GM19023 (cell line): Measurements from ENCODE around the gene CHAC1.
"Not testable (repeated sequence)": the region's sequence is repeated elsewhere in the genome, so short reads cannot be mapped to it uniquely, and the experiment has no call there.

ENCODE experiments used
- ATAC-seq: cut with Tn5 transposase; IDR thresholded peaks from one replicate; pipeline ENCODE4 v1.9.1; 2021; ENCODE audit warnings: mild to moderate bottlenecking, moderate library complexity; ENCODE audit not compliant: unreplicated experiment

CHAC1 gene

GRCh38 chr15:40936709-40937666, 16.3 kb upstream of the CHAC1 start:
- no peak for ATAC-seq

- ATAC-seq: no peak
These were observed 15.3 kb upstream of the CHAC1 start for GRCh38 chr15:40937762-40938535.

GRCh38 chr15:40938536-40938870, 14.8 kb upstream of the CHAC1 start:
- ATAC-seq: no peak

DNA sequence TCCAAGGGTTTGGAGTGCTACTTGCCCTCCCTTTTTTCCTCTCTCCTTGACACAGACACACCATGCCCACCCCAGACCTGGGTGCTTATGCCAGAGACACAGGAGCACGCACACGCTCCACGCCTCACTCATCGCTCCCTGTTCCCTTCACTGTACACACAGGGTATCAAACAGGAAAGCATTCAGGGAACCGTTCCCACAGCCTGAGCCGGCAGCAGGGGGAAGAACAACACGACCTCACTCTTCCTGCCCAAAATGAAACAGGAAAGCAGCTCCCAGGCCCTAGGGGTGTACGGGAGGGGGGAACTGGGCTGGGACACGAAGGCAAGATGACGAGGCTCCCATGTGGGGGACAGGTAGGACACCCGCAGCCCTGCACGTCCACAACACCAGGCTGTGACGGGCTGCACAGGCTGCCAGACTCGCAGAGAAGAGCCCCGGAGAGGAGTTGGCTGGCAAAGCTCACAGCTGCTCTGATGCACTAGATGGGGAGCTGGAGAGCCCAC, 12.9 kb upstream of the CHAC1 start:
- ATAC-seq: no peak

- ATAC-seq: no peak
These were observed 12.2 kb upstream of the CHAC1 start for GRCh38 chr15:40941068-40941527.

DNA sequence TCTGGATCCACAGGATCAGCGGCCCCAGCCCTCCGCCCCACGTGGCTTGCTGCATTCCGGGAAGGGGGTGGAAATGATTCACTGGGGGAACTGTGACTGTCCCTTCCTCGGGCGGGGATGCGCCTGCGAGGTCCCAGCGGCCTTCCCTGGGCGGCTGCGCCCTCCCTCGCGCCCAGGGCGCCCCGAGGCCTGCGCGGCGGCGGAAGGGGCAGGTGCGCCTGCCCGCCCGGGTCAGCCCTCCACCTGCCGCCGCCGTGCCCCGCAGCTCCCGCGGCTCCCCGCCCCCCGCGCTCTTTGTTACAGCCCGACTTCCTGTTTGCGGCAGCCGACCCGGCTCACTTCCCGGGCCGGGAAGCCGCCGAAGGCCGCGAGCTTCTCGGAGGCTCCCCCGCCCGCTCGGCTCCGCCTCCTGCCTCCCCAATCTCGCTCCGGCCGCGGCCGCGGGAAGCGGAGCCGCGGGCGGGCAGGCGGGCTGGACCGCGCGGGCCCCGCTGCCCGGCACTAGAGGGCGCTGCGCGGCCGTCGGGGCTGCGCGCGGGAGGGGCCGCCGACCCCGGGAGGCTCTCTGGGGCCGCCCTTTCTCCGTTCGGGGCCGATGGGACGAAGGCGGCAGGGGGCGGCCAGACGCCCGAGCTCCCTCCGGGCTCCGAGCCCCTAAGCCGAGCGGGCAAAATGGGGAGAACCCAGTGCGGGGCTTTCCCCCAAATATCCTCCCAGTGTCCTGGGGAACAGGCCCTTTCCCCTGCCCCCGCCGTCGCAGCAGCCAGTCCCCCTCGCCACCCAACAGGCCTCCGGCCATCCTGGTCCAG, 11.5 kb upstream of the CHAC1 start:
- ATAC-seq: peak; percentile 69

- ATAC-seq: no peak
These were observed 10.9 kb upstream of the CHAC1 start for GRCh38 chr15:40942337-40942854.

DNA sequence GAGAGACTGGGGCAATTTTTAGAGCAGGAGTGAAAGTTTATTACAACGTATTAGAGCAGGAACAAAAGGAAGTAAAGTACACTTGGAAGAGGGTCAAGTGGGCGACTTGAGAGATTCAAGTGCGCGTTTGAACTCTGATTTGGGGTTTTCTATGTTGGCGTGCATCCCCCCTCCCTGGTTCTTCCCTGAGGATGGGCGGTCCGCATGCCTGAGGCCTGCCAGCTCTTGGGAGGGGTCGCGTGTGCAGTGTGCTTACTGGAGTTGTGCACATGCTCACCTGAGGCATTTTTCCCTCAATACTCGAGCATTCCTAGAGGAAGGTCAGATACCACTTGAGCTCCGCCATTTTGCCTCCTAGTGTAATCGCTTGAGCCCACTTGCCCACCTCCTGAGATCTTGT, 10.4 kb upstream of the CHAC1 start:
- no peak for ATAC-seq

- no peak for ATAC-seq
These were observed 9.4 kb upstream of the CHAC1 start for GRCh38 chr15:40943764-40944365.

DNA sequence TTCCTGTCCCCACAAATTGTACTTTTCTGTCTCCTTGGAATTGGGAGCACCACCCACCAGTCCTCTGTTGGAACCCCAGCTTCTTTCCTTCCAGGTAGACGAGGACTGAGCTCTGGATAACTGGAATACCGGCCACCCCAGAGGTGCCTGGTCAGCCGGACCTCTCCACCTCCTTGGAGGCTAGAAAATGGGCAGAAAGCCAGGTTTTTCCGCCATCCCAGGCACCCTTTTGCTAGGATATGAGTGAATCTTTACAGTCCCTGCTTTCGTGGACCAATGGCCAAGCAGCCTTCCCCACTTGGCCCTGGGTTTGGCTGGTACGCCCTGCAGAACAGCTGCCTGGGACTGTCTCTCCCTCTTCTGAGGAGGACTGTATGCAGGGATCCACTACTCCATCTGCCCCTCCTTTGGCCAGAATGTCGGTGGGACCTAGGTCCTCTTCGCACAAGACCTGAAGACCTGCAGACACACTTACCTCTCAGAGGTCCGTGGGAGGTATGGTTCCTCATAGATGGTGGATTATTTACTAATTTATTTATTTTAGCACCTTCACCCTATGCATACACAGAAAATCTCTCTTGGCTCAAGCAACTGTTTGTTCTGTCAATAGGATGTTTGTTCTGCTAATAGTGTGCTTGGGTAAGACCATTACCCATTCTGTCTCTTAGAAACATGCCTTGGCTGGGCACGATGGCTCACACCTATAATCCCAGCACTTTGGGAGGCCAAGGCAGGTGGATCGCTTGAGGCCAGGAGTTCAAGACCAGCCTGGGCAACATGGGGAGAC, 8.6 kb upstream of the CHAC1 start:
- ATAC-seq: no peak

GRCh38 chr15:40948706-40949473, 4.4 kb upstream of the CHAC1 start:
- ATAC-seq: no peak

- ATAC-seq: no peak
These were observed 3.5 kb upstream of the CHAC1 start for GRCh38 chr15:40949756-40950207.

- no peak for ATAC-seq
These were observed 1.5 kb upstream of the CHAC1 start for GRCh38 chr15:40951764-40952163.

GRCh38 chr15:40952301-40952900, 870 bp upstream of the CHAC1 start:
- no peak for ATAC-seq

GRCh38 chr15:40953713-40954074, 423 bp downstream of the CHAC1 start:
- ATAC-seq: peak; percentile 8

DNA sequence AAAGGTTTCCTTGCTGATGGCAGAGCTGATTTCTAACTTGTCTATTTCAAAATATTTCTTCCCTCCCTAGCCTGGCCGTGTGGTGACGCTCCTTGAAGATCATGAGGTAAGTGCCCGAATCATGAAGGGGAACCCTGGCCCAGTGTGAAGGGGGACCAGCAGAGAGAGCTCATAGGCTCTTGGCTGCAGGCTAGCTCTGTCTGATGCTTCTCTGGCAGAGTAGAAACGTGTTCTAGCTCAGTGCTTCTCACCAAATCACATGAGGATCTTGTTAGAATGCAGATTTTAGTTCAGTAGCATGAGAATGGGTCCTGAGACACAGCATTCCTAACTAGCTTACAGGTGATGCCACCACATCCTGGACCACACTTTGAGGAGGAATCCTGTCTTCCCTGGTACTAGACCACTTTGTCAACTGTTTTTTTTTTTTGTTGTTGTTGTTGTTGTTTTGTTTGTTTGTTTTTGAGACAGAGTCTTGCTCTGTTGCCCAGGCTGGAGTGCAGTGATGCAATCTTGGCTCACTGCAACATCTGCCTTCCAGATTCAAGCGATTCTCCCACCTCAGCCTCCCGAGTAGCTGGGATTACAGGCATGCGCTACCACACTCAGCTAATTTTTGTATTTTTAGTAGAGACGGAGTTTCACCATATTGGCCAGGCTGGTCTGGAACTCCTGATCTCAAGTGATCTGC, 1.0 kb downstream of the CHAC1 start:
- not testable (repeated sequence) for ATAC-seq

DNA sequence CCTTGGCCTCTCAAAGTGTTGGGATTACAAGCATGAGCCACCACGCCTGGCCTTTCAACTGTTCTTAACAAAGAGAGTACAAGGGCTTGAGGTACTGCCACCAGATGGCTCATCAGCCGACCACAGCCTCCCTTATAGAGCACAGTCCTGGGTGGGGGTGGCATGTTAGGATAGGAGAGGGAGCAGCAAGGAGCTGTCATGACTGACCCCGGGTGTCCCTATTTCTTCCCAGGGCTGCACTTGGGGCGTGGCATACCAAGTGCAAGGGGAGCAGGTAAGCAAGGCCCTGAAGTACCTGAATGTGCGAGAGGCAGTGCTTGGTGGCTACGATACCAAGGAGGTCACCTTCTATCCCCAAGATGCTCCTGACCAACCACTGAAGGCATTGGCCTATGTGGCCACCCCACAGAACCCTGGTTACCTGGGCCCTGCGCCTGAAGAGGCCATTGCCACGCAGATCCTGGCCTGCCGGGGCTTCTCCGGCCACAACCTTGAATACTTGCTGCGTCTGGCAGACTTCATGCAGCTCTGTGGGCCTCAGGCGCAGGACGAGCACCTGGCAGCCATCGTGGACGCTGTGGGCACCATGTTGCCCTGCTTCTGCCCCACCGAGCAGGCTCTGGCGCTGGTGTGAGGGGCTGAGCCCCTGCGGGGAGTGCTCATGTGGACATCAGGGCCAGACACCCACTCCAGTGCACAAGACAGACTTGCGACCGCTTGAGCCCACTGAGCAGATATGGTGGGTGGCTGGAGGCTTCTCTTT, 2.1 kb downstream of the CHAC1 start:
- ATAC-seq: no peak
